ENCODE measurements around the gene CD79A. TPM values are rescaled to one million over a fixed set of nuclear protein-coding genes. Genes with fewer than 3 reads are reported as not detected.

CD79A gene
- total and polyA plus RNA-seq, 2 donors (not counting 1 experiment from before 2014, with no cell fraction given) = 0.07 to 0.17 TPM

DNA sequence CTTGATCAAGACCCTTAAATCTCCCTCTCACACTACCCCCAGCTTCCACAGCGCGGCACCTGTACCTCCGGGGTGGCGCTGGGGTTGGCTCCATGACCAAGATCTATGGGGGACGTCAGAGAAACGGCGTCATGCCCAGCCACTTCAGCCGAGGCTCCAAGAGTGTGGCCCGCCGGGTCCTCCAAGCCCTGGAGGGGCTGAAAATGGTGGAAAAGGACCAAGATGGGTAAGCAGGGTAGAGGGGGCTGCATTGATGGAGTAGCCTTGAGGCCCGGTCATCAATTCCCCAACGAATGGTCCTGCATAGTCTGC is 8.1 kb upstream of the CD79A start:
- no peaks in the 10 kb centered on the region for H3K9me3 ChIP-seq (ENCODE audit: control insufficient read depth, insufficient read depth, low read depth, low read length)
- peaks cover 3% of the 10 kb centered on the region for H4K20me1 ChIP-seq (ENCODE audit: control insufficient read depth, extremely low read depth, insufficient read depth, low read length)
- H3K27me3 ChIP-seq (ENCODE audit: control insufficient read depth, insufficient read depth, low read length) = no peaks in the 10 kb centered on the region
- H3K27ac ChIP-seq (ENCODE audit: insufficient read depth, low read length) = no peak overlapping the region
- H3K9ac ChIP-seq (ENCODE audit: insufficient read depth, low read length) = no peak overlapping the region
- DNase-seq (ENCODE audit: low read depth in 2 of 2) = no peak
- H3K4me2 ChIP-seq (ENCODE audit: extremely low read depth, insufficient read depth, low read length) = no peak overlapping the region
- H3K4me1 ChIP-seq (ENCODE audit: control insufficient read depth, extremely low read depth, insufficient read depth, low read length) = no peaks in the 10 kb centered on the region
- H3K79me2 ChIP-seq (ENCODE audit: control insufficient read depth, insufficient read depth, low read length) = peaks cover 35% of the 10 kb centered on the region
- no peak overlapping the region for H3K4me3 ChIP-seq (replicated peaks in 1 of 4; ENCODE audit: control extremely low read depth in 1 of 4, insufficient read depth in 1 of 4, low read depth in 3 of 4, low read length in 4 of 4)
- H2AFZ ChIP-seq (ENCODE audit: low read length) = no peak overlapping the region
- TF ChIP-seq, protein P1, sequence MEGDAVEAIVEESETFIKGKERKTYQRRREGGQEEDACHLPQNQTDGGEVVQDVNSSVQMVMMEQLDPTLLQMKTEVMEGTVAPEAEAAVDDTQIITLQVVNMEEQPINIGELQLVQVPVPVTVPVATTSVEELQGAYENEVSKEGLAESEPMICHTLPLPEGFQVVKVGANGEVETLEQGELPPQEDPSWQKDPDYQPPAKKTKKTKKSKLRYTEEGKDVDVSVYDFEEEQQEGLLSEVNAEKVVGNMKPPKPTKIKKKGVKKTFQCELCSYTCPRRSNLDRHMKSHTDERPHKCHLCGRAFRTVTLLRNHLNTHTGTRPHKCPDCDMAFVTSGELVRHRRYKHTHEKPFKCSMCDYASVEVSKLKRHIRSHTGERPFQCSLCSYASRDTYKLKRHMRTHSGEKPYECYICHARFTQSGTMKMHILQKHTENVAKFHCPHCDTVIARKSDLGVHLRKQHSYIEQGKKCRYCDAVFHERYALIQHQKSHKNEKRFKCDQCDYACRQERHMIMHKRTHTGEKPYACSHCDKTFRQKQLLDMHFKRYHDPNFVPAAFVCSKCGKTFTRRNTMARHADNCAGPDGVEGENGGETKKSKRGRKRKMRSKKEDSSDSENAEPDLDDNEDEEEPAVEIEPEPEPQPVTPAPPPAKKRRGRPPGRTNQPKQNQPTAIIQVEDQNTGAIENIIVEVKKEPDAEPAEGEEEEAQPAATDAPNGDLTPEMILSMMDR (conservative IDR thresholded peaks at IDR 0.05 in 1 of 2, IDR thresholded peaks at IDR 0.05 in 1 of 2; ENCODE audit: low read depth in 1 of 2, low read length in 2 of 2) = no peak
- no peak for TF ChIP-seq EZH2 (IDR thresholded peaks at IDR 0.05; ENCODE audit: low read length, missing control alignments)
- H3K36me3 ChIP-seq (ENCODE audit: control insufficient read depth, insufficient read depth, low read length) = peaks cover 35% of the 10 kb centered on the region

DNA sequence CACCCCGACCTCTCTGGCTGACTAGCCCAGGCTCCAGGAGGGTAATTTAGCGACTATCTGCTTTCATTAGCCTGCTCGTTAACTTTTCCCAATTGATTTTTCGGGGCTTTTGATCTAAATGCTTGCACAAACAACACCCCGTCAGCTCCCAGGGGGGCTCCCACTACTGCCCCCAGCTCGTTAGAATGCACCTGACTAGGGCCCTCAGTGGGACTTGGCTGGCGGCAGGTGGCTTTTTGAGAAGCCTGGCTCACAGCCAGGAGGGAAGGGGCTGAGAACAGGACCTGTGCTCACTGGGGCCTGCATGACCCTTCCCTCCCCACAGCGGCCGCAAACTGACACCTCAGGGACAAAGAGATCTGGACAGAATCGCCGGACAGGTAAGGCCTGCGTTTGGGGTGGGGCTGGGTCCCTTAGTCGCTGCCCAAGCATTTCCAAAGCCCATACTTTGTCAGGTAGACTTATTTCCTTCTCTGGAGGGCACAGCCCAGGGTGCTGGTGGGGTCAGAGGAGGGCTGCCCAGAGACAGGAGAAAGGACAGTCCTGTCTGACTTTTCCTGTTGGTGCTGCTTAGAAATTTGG is 7.6 kb upstream of the CD79A start:
- Histone ChIP-seq H2AFZ (ENCODE audit: low read length) (no peak overlapping the region), H3K27me3 (ENCODE audit: control insufficient read depth, insufficient read depth, low read length) (no peaks in the 10 kb centered on the region), H3K4me2 (ENCODE audit: extremely low read depth, insufficient read depth, low read length) (no peak overlapping the region), H3K27ac (ENCODE audit: insufficient read depth, low read length) (no peak overlapping the region), H4K20me1 (ENCODE audit: control insufficient read depth, extremely low read depth, insufficient read depth, low read length) (peaks cover 3% of the 10 kb centered on the region), H3K36me3 (ENCODE audit: control insufficient read depth, insufficient read depth, low read length) (peaks cover 32% of the 10 kb centered on the region), H3K9ac (ENCODE audit: insufficient read depth, low read length) (no peak overlapping the region), H3K4me1 (ENCODE audit: control insufficient read depth, extremely low read depth, insufficient read depth, low read length) (no peaks in the 10 kb centered on the region), H3K79me2 (ENCODE audit: control insufficient read depth, insufficient read depth, low read length) (peaks cover 30% of the 10 kb centered on the region), H3K4me3 (replicated peaks in 1 of 4; ENCODE audit: control extremely low read depth in 1 of 4, insufficient read depth in 1 of 4, low read depth in 3 of 4, low read length in 4 of 4) (no peak overlapping the region), H3K9me3 (ENCODE audit: control insufficient read depth, insufficient read depth, low read depth, low read length) (no peaks in the 10 kb centered on the region)
- no peak for TF ChIP-seq EZH2 (IDR thresholded peaks at IDR 0.05; ENCODE audit: low read length, missing control alignments)
- TF ChIP-seq, protein P1 (conservative IDR thresholded peaks at IDR 0.05 in 1 of 2, IDR thresholded peaks at IDR 0.05 in 1 of 2; ENCODE audit: low read depth in 1 of 2, low read length in 2 of 2) = no peak
- no peak for DNase-seq (ENCODE audit: low read depth in 2 of 2)

GRCh38 chr19:41870401-41870873 is 6.6 kb upstream of the CD79A start:
- Histone ChIP-seq H3K36me3 (ENCODE audit: control insufficient read depth, insufficient read depth, low read length) (peaks cover 28% of the 10 kb centered on the region), H3K4me1 (ENCODE audit: control insufficient read depth, extremely low read depth, insufficient read depth, low read length) (no peaks in the 10 kb centered on the region), H2AFZ (ENCODE audit: low read length) (no peak overlapping the region), H4K20me1 (ENCODE audit: control insufficient read depth, extremely low read depth, insufficient read depth, low read length) (peaks cover 3% of the 10 kb centered on the region), H3K79me2 (ENCODE audit: control insufficient read depth, insufficient read depth, low read length) (peaks cover 21% of the 10 kb centered on the region), H3K27me3 (ENCODE audit: control insufficient read depth, insufficient read depth, low read length) (no peaks in the 10 kb centered on the region), H3K4me2 (ENCODE audit: extremely low read depth, insufficient read depth, low read length) (no peak overlapping the region), H3K27ac (ENCODE audit: insufficient read depth, low read length) (no peak overlapping the region), H3K9ac (ENCODE audit: insufficient read depth, low read length) (no peak overlapping the region), H3K4me3 (replicated peaks in 1 of 4; ENCODE audit: control extremely low read depth in 1 of 4, insufficient read depth in 1 of 4, low read depth in 3 of 4, low read length in 4 of 4) (no peak overlapping the region), H3K9me3 (ENCODE audit: control insufficient read depth, insufficient read depth, low read depth, low read length) (no peaks in the 10 kb centered on the region)
- TF ChIP-seq, protein P1 (conservative IDR thresholded peaks at IDR 0.05 in 1 of 2, IDR thresholded peaks at IDR 0.05 in 1 of 2; ENCODE audit: low read depth in 1 of 2, low read length in 2 of 2) = no peak
- TF ChIP-seq EZH2 (IDR thresholded peaks at IDR 0.05; ENCODE audit: low read length, missing control alignments) = no peak
- DNase-seq (ENCODE audit: low read depth in 2 of 2) = peak; percentile 21 to 79
